ENCODE measurements around the gene PRICKLE3. TPM values are rescaled to one million over a fixed set of nuclear protein-coding genes. Genes with fewer than 3 reads are reported as not detected.
A peak's percentile ranks its signal among the peaks of the same experiment; 100 is the strongest.

Gene PRICKLE3
- polyA plus RNA-seq, 2 of the 4 experiments (the other 2 are of a cell fraction): 7.9 to 14.0 TPM

DNA sequence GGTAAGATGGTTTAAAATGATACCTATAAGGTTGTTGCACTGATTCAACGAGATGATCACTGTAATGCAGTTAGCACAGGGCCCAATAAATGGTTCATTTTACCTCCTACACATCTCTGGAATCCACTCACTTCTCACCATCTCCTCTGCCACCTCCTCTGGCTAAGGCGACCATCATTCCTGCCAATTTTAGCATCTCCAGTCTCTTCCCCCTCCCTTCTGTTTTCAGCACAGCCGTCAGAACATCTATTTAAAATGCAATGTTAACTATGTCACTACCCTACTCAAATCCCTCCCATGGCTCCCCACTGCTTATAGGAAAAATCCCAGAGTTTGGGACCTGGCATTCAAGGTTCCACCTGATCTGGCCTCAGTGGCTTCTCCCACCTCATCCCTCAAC, 17.4 kb upstream of the PRICKLE3 start:
- DNase-seq (ENCODE audit: low read depth in 1 of 2, low spot score in 1 of 2) (no peak), ATAC-seq (no peak), FAIRE-seq (no peak)
- CTCF ChIA-PET: no interaction called here
- 20% methylated on average over 3 of the region's 3 CpGs for WGBS (ENCODE audit: missing lambda C conversion rate)
- peaks cover 9% of the 10 kb centered on the region; the same call in 1 of the 3 replicates for H3K4me1 ChIP-seq
- no peaks in the 10 kb centered on the region for H3K9me3 ChIP-seq
- H3K27ac ChIP-seq: no peak overlapping the region
- H3K4me2 ChIP-seq: no peak overlapping the region
- H3K4me3 ChIP-seq: no peak overlapping the region
- POLR2A ChIA-PET: no interaction called here
- no peak for TF ChIP-seq EHF (CRISPR knock-in tag; IDR thresholded peaks at IDR 0.05)
- TF ChIP-seq, protein P1, sequence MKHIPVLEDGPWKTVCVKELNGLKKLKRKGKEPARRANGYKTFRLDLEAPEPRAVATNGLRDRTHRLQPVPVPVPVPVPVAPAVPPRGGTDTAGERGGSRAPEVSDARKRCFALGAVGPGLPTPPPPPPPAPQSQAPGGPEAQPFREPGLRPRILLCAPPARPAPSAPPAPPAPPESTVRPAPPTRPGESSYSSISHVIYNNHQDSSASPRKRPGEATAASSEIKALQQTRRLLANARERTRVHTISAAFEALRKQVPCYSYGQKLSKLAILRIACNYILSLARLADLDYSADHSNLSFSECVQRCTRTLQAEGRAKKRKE (CRISPR knock-in tag; IDR thresholded peaks at IDR 0.05; ENCODE audit: low read depth): no peak

DNA sequence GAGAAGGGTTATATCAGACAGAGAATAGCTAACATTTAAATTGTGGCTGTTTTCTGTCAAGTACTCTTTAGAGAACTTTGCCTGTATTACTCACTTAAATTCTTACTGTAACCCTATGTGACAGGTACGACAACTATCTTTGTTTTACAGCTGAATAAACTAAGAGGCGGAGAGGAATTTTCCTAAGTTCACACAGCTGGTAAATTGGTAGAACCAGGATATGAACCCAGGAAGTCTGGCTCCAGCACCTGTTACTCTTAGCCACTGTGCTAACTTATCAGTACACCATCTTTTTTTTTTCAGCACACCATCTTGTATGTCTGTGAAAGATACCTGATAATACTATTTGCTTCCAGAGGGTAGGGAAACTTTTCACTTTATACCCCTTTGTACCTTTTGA, 15.8 kb upstream of the PRICKLE3 start:
- H3K4me2 ChIP-seq: no peak overlapping the region
- ATAC-seq (no peak), FAIRE-seq (no peak), DNase-seq (ENCODE audit: low read depth in 1 of 2, low spot score in 1 of 2) (no peak)
- no peaks in the 10 kb centered on the region for H3K9me3 ChIP-seq
- ChIA-PET CTCF (interaction anchor here (1.6 kb wide), 1 partner anchor 9 kb away, joined by 5 read pairs; no protein-coding TSS in a partner anchor), POLR2A (interaction anchor here (1.5 kb wide), 1 partner anchor 11 kb away, joined by 5 read pairs; no protein-coding TSS in a partner anchor)
- no peak for TF ChIP-seq CEBPB (IDR thresholded peaks at IDR 0.05)
- TF ChIP-seq ESRRA (IDR thresholded peaks at IDR 0.05; ENCODE audit: borderline replicate concordance, low read length): no peak
- TF ChIP-seq MYC (IDR thresholded peaks at IDR 0.05; ENCODE audit: borderline replicate concordance, low read length): no peak
- TF ChIP-seq HEYL (CRISPR knock-in tag; IDR thresholded peaks at IDR 0.05): no peak
- TF ChIP-seq PHF8 (IDR thresholded peaks at IDR 0.05; ENCODE audit: borderline replicate concordance, low read depth): no peak
- TF ChIP-seq, protein P2, sequence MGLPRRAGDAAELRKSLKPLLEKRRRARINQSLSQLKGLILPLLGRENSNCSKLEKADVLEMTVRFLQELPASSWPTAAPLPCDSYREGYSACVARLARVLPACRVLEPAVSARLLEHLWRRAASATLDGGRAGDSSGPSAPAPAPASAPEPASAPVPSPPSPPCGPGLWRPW (IDR thresholded peaks at IDR 0.05): no peak
- TF ChIP-seq, protein P3, sequence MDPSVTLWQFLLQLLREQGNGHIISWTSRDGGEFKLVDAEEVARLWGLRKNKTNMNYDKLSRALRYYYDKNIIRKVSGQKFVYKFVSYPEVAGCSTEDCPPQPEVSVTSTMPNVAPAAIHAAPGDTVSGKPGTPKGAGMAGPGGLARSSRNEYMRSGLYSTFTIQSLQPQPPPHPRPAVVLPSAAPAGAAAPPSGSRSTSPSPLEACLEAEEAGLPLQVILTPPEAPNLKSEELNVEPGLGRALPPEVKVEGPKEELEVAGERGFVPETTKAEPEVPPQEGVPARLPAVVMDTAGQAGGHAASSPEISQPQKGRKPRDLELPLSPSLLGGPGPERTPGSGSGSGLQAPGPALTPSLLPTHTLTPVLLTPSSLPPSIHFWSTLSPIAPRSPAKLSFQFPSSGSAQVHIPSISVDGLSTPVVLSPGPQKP (IDR thresholded peaks at IDR 0.05; ENCODE audit: low read depth, low read length): no peak
- TF ChIP-seq MAFK (IDR thresholded peaks at IDR 0.05; ENCODE audit: partially characterized antibody): no peak
- TF ChIP-seq FOSL2 (IDR thresholded peaks at IDR 0.05): no peak
- no peak for TF ChIP-seq FOSL2 (CRISPR knock-in tag; IDR thresholded peaks at IDR 0.05)
- no peak for TF ChIP-seq RNF2 (IDR thresholded peaks at IDR 0.05; ENCODE audit: borderline replicate concordance, low read depth)
- TF ChIP-seq CHD4 (IDR thresholded peaks at IDR 0.05; ENCODE audit: borderline replicate concordance): no peak
- no peak for TF ChIP-seq EP300 (IDR thresholded peaks at IDR 0.05)
- TF ChIP-seq SREBF2 (IDR thresholded peaks at IDR 0.05): no peak
- no peak for TF ChIP-seq EHMT2 (IDR thresholded peaks at IDR 0.05; ENCODE audit: low read depth)
- no peak for TF ChIP-seq HOXA7 (CRISPR knock-in tag; IDR thresholded peaks at IDR 0.05)
- H3K4me1 ChIP-seq: peaks cover 9% of the 10 kb centered on the region; the same call in 1 of the 3 replicates
- WGBS (ENCODE audit: missing lambda C conversion rate): 48% methylated on average over 2 of the region's 2 CpGs
- H3K4me3 ChIP-seq: no peak overlapping the region
- H3K27ac ChIP-seq: no peak overlapping the region

DNA sequence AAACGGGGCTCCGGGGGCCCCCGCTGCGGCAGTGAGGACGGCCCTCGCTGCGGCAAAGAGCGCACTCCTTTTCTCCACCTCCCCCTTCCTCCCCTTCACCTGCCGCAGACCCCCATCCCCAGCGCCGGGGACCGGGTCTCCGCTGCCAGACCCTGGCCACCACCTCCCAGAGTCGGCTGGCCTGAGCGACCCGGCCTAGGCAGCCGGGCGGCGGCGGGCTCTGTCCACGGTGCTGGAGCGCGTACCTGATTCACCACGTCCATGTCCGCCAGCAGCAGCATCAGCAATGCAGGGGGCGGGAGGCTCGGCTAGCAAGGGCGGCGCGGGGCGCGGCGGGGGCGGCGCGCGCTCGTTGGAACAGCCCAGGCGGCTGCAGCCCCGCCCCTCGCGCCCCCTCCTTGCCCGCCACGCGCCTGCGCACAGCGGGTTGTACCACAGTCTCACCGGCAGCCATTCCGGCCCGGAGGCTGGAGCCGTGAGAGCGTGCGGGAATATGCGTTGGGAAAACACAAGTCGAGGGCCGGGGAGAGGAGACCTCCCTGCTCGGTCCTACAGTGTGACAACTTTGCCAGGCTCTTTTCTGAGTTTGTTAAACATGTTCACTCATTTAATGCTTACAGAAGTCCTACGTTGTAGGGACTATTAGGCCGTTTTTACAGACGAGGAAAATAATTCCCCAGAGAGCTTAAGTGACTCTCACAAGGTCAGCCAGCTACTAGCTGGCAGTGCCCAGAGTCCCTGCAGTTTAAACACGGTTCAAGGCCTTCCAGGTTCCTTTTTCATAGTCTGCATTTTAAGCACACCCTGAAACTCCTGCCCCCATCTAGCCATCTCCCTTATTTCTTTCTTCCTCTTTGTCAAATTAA, 14.0 kb upstream of the PRICKLE3 start, which contains the start of gene SYP:
SYP (minus strand) TSS at position 288 of the 866 bp plus-strand sequence; CDS start at position 281, 7 bp downstream.
- FAIRE-seq: peak; percentile 83
- TF ChIP-seq, protein P4, sequence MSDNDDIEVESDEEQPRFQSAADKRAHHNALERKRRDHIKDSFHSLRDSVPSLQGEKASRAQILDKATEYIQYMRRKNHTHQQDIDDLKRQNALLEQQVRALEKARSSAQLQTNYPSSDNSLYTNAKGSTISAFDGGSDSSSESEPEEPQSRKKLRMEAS (IDR thresholded peaks at IDR 0.05): peak; percentile 88
- no peak for TF ChIP-seq ESRRA (IDR thresholded peaks at IDR 0.05; ENCODE audit: borderline replicate concordance, low read length)
- TF ChIP-seq, protein P1 (CRISPR knock-in tag; IDR thresholded peaks at IDR 0.05; ENCODE audit: low read depth): no peak
- TF ChIP-seq, protein P5, sequence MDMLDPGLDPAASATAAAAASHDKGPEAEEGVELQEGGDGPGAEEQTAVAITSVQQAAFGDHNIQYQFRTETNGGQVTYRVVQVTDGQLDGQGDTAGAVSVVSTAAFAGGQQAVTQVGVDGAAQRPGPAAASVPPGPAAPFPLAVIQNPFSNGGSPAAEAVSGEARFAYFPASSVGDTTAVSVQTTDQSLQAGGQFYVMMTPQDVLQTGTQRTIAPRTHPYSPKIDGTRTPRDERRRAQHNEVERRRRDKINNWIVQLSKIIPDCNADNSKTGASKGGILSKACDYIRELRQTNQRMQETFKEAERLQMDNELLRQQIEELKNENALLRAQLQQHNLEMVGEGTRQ (IDR thresholded peaks at IDR 0.05): no peak
- no peak for TF ChIP-seq EP300 (IDR thresholded peaks at IDR 0.05)
- TF ChIP-seq HOXB5 (CRISPR knock-in tag; IDR thresholded peaks at IDR 0.05): 0 out of 2 replicates have a peak, but pooled peaks have one; percentile 75
- peak; percentile 90 for TF ChIP-seq POLR2A (IDR thresholded peaks at IDR 0.05; ENCODE audit: low read length)
- TF ChIP-seq, protein P6, sequence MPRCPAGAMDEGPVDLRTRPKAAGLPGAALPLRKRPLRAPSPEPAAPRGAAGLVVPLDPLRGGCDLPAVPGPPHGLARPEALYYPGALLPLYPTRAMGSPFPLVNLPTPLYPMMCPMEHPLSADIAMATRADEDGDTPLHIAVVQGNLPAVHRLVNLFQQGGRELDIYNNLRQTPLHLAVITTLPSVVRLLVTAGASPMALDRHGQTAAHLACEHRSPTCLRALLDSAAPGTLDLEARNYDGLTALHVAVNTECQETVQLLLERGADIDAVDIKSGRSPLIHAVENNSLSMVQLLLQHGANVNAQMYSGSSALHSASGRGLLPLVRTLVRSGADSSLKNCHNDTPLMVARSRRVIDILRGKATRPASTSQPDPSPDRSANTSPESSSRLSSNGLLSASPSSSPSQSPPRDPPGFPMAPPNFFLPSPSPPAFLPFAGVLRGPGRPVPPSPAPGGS (IDR thresholded peaks at IDR 0.05): peak; percentile 64; the same call in 1 of the 3 replicates
- peak; percentile 57 for TF ChIP-seq KDM5A (IDR thresholded peaks at IDR 0.05)
- no peak for TF ChIP-seq BHLHE40 (IDR thresholded peaks at IDR 0.05; ENCODE audit: low read depth, low read length)
- TF ChIP-seq RFX5 (IDR thresholded peaks at IDR 0.05): no peak
- no peak for TF ChIP-seq FOSB (CRISPR knock-in tag; IDR thresholded peaks at IDR 0.05)
- TF ChIP-seq MAFK (IDR thresholded peaks at IDR 0.05; ENCODE audit: partially characterized antibody): no peak

More for the DNA sequence above, 14.0 kb upstream of the PRICKLE3 start, which contains the start of gene SYP:
- ATAC-seq (peak; percentile 94 to 97), DNase-seq (ENCODE audit: low read depth in 1 of 2, low spot score in 1 of 2) (peak; percentile 81 to 91)
- Histone ChIP-seq H3K9me3 (no peaks in the 10 kb centered on the region), H3K27ac (peak within 1 kb of the TSS; percentile 55 to 81), H3K4me3 (peak within 1 kb of the TSS; percentile 42), H3K4me1 (peaks cover 9% of the 10 kb centered on the region; the same call in 1 of the 3 replicates), H3K4me2 (peak within 1 kb of the TSS; percentile 70)
- ChIA-PET POLR2A (interaction anchor here (0.7 to 1.3 kb wide), 2 partner anchors 9 to 69 kb away, joined by 4 to 5 read pairs; no protein-coding TSS in a partner anchor), CTCF (no interaction called here)
- WGBS (ENCODE audit: missing lambda C conversion rate): 11% methylated on average over 7 of the region's 61 CpGs

All from A549 (cell line).